G401 (cell line): ENCODE measurements around the gene BICD1. TPM values are rescaled to one million over a fixed set of nuclear protein-coding genes. Genes with fewer than 3 reads are reported as not detected.

Experiments used
- DNase-seq: peaks from one replicate; pipeline ENCODE4 v3.0.0-alpha.2; 2015; ENCODE audit warnings: low spot score
- in situ Hi-C: cut with HindIII; loops from 2 replicates; pipeline ENCODE4 v1.10.0; 2016; ENCODE audit warnings: low sequenced_read_pairs, mixed read lengths
- total RNA-seq: library from RNA; depleted of rRNA; stranded (reverse); fragments of >200 nt; shearing (Covaris generic); gene quantifications from 2 replicates; pipeline ENCODE4 v1.2.3, GENCODE V29; 2014

Gene BICD1
- total RNA-seq, 1 experiment from 2014 or later, result 8.0 TPM

DNA sequence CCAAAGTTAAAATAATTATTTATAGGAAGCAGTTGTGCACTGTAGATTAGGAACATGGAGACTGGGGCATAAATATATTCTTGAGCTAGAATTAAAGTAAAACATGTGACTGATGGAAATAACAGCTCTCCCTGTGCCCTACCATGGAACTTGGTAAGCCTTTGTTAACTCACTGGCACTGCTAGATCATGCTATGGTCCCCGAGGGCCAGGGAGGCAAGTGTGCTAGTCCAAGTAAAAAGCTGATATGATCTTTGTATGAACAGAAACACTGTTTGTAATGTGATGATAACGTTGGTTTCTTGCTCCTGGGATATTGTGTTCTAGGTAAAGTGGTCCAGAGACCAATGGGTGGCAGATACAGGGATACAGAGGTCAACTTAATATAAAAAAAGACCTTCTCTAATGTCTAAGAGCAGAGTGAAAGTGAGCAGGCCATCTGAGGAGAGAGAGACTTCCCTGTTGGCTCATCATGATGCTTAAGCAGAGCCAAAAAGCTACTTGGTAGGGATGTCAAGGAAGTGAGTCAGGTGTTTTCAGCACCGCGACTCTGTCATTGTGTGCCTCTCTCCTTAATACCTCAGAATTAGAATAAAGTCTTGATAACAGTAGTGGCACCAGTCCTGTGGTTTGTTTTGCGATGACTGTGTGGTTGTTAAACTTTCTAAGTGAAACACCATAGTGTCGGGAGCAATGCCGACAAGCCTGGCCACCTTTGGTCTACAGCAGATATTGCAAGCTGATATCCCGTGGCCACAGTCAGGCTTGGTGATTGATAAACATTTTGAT, 27.6 kb downstream of the BICD1 start:
- in situ Hi-C loops, result no loop called here
- peak; percentile 63 for DNase-seq

DNA sequence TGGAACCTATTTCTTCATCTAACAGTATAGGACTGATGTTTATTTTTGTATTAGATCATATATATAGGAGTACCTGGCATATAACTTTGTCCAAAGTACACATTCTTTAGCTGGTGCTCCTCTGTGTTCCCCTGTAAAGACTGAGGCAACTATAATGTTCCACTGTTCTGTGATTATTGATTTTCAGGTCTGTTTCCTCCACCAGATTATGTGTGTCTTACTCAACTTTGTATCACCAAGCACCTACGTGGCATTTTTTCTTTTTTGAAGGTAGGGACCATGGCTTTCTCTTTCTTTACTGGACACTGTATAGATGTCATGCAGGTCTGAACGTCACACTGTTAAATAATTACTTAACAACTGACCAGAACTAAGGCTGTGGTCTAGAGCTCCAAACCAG, 29.3 kb downstream of the BICD1 start:
- in situ Hi-C loops, result no loop called here
- DNase-seq, result no peak

DNA sequence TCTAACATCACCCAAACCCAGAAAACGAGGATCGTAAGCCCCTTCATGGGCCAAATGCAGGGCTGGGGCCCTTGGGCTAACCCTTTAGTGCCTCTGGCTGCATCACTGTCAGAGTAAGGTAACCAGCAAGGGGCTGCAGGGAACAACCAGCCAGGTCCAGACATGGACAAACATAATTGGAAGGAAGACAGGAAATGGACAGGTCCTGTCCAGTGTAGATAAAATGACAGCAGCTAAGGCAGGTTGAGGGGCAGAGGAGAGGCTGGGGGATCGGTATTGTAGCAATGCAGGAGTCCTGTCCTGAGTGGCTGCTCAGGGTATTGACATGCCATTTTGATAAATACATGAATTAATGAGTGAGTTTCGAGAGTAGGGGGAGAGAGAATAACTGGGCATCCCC, 29.8 kb downstream of the BICD1 start:
- in situ Hi-C loops, result no loop called here
- DNase-seq, result no peak

DNA sequence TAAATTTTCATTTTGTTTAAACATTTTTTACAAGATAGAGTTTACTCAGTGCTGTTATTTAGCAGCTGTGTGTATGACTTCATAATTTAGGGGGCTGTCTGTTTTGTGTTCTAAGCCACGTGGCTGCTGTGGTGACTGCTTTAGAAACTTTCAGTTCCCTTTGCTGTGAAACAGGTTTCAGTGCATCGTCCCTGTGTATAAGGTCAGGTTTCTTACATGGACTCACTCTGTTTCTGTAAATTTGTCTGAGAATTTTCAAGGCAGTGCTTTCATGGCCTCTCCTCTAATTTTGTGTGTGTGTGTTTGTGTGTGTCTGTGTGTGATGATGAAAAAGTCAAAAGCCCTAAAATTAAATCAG, 32.4 kb downstream of the BICD1 start:
- in situ Hi-C loops, result no loop called here
- peak; percentile 42 for DNase-seq

DNA sequence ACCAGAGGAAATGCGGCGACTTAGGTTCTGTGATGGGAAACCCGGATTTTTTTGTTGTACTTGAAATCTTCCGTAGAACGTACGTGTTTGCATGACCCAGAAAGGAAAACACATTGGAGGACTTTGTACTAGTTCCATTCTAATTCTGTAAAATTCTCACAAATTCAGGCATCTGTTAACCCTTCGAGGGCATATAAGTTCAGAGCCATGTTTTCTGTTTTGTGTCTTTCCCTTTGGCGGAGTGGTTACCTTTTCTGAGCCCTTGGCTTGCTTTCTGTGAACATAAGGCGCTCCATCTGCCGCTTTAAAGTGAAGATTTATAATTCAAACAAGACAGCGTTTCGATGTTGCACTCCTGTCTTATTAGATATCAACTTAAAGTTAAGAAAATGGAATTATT, 34.2 kb downstream of the BICD1 start:
- in situ Hi-C loops, result no loop called here
- DNase-seq, result peak; percentile 95

DNA sequence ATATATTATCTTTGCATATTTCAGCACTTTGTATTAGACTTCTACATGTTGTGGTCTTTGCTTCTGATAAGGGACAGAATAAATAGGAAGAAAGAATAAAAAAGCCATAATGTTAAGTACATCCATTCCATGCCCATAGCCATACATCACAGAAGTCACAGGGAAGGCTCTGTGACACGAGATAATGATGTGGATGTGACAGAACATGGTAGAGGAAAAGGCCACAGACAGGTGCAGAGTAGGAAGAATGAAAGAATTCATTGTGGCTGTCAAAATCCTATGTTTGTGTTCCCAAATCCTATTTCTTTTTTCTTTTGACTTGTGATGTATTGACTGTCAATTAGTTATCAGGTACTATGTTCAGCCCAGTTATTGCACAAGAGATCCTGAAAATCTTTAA, 38.4 kb downstream of the BICD1 start:
- in situ Hi-C loops, result no loop called here
- no peak for DNase-seq

DNA sequence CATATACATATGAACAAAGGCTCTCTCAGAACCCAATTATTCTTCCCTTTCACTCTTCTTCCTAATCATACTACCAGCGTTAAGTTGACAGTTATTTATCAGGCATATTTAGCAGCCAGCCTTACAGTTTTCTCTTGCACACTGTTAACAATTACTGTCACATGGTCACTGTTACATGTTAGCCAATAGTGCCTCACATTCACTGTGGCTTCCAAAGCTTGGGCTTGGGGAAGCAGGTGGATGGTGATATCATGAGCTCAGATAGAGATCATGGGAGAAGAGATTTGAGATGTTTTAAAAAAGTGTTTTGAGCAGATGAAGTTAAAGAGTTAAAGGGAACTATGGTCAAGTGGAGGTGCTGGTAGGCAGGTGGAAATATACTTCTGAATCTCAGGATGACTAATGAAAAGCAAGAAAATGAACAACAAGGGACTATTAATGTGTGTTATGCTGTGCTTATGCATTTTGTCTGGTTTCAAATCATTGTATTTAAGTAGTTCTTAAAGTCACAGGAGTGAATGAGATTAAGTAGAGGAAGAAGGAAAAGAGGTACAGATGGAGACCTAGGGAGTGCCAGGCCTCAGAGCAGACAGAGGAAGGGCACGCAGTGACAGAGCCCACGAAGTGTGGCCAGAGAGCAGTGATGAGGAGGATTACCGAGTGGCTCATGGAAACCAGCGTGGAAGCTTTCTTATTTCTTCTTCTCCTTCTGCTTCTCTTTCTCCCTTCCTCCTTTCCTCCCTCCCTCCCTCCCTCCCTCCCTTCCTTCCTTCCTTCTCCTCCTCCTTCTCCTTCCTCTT, 39.6 kb downstream of the BICD1 start:
- in situ Hi-C loops, result no loop called here
- DNase-seq, result peak; percentile 44

DNA sequence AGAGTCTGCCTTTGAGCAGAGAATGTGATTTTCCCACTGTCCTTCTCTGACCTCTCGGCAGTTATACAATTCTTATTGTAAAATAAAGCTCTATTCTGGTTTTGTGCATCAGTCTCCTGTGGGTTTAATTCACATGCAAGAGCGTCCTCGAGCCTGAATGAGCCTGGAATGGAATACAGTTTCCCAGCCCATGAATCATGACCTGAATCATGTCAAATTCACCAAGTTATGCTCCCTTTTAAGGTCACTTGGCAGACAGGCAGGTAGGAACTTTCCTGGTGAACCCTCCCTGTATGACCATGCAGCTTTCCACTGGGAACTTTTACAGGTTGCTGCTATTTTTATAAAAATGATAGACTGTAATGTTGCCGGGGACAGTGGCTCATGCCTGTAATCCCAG, 41.7 kb downstream of the BICD1 start:
- no peak for DNase-seq
- in situ Hi-C loops, result no loop called here

DNA sequence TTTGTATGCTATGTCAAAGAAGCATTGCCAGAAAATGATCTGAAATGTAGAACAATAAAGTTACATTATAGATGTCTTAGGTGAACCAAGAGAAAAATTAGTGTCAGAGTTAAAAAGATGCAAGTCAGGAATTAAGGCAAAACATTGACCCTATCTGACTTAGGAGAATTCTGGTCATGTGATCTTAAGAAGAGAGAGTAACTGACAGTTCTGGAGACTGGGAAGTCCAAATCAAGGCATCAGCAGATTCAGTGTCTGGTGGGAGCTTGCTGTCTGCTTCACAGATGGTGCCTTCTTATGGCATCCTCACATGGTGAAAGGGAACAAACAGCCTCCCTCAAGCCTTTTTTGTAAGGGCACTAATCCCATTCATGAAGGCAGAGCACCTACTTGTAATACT, 42.8 kb downstream of the BICD1 start:
- DNase-seq, result no peak
- in situ Hi-C loops, result no loop called here

DNA sequence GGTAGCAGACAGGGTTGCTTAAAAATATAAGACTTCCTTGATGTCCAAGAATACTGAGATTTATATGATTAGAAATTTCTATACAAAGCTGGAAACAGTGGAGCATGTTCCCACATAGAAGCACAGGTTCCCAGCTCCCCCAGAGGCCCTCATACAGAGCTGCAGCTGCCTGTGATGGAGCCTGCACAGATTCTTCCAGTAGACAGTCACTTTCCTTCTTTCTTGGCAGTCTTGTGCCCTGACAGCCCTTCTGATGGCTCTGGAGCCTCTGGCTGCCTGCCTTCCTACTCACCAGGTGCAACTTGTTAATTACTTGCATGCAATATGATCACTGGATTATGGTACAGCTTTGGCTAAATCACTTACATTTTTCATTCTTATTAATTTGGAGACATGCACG, 44.4 kb downstream of the BICD1 start:
- in situ Hi-C loops, result no loop called here
- peak; percentile 78 for DNase-seq

DNA sequence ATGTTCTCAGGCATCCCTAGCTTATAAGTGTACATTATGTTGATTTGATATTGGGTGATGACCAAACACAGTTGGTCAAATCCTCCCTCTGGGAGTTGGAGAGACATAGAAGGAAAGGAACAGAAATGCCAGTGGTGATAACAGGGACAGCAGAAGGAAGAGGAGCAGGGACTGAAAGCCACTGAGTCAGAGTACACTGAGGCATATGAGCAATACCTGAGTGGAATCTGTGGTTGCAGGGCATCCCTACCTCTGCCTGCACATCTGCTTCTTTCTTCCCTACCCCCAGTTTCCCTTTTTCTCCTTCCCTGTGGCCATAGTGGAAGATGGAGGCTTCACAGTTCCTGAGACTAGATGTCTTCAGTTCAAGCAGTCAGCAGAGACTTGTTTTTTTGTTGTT, 44.9 kb downstream of the BICD1 start:
- in situ Hi-C loops, result no loop called here
- no peak for DNase-seq

DNA sequence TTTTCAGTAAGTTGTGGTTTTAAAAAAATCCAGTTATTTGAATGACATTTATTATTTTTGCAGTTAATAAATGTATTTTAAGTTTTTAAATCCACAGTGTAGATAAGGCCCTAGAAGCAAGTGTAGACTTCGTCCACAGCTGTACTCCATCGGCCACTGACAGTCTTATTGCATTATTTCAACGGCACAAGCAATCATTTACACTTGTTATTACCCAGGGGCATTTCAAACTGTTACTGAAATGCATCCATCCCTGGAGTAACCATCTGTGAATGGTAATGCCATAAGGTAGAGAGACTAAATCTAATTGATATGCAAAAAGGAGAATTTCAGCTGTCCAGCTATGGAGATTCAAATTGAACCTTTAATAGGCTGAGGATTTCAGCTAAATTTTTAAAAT, 48.4 kb downstream of the BICD1 start:
- peak; percentile 56 for DNase-seq
- in situ Hi-C loops, result no loop called here

DNA sequence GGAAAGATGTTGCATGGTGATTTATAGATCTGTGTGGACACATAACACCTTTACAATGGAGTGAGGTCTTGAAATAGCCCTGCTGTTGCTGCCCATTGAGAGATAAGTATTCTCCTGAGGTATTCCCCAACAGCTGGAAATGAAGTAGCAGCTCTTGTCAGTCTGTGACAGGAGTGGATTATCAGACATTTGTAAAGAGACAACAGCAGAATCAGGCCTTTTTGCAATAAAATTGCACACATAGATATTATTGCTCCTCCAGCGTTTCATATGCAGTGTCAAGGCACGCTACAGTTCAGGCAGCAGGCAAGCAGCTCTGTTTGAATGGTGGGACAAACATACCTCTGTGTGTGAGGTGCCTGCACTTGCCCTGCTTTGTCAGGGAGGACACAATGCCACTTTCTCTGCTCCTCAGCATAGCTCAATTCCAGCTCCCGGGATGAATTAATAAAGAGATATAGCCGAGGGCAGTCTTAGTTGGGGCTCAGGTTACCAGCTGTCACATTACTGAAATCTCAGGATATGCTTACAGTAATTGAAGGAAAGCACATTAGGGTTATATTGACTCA, 49.4 kb downstream of the BICD1 start:
- in situ Hi-C loops, result no loop called here
- no peak for DNase-seq

DNA sequence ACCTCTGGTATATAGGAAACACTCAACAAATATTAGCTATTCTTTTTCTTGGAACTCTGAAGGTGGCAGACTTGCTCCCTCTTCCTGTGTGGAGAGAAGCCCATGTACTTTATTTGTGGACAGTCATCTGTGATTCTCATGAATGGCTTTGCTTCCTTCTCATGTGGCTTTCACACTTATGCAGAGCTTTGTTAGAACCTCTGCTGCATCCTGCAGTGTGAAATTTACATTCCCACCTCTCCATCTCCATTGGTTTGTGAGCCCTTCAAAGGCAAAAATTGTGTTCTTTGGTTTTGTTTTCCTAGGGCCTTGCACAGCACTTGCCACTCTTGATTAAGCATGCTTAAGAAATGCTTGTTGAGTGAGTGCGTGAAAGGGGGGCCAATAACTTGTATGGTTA, 51.9 kb downstream of the BICD1 start:
- in situ Hi-C loops, result no loop called here

DNA sequence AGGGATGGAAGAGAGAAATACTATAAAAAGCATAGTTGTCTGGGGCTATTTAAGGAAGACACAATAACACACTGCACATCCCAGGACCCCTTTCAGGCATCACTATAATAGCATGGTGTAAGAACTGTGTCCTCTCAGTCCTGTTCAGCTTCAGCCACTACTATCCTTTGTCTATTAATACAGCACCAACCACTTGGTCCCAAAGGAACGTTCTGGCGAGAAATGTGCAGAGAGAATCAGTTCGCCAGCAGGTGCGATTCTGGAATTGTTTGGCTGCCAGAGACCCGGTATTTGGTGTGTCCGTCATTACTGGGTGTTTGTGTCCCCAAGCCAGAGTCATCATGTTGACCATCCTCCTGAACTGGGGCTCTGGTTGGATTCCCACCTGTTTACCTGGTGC, 52.7 kb downstream of the BICD1 start:
- in situ Hi-C loops, result no loop called here
- DNase-seq, result peak; percentile 41

More for the DNA sequence above, 51.9 kb downstream of the BICD1 start:
- no peak for DNase-seq

DNA sequence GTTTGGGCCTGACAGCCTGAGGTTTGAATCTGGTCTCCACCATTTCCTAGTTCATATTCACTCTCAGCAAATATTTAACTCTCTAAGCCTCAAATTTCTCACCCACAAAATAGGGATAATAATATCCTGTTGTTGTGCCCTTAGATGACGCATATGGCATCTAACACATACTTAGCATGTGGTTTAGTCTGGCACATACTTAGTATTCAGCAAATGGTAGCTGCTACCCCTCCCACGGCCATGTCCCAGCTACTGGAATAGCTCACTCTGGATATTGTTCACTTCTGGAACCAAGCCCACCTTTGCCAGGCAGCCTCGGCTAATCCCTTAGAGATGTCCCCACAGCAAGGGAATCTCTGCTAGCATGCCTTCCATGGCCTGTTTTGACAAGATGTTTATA, 53.3 kb downstream of the BICD1 start:
- peak; percentile 61 for DNase-seq
- in situ Hi-C loops, result no loop called here

DNA sequence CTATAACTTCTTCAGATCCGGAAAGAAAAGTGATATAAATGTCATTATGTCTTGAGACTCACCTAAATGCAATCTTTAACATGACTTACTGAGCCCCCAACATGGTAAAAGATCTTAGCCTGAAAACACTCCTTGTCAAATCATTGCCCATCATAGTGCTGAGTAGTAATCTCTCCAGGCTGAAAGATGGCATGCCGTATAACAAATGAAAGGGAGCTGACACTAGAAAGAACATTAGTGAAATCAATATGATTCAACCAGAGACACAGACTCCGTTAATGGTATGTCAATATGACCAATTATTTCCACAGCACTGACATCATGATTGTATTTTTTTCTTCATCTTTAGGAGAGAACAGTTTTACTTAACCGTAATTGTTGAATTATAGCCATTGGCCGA, 54.4 kb downstream of the BICD1 start:
- in situ Hi-C loops, result no loop called here
- no peak for DNase-seq

DNA sequence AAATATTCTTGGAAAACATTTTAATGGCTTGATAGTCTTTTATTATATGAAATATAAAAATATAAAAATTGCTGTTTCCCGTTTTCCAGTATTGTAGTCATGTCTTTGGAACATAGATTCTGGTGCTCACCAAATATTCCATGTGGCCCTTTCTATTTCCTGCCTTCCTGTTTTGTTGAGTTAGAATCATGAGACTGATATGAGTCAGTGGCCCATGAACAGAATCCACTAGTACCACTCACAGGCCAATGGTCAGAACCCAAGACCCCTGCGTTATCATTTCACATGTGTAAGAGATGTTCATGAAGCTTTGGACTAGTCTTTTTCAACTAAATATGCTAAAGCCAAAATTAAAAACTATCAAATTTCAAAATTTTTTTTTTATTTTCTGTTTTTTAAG, 56.9 kb downstream of the BICD1 start:
- no peak for DNase-seq
- in situ Hi-C loops, result no loop called here

DNA sequence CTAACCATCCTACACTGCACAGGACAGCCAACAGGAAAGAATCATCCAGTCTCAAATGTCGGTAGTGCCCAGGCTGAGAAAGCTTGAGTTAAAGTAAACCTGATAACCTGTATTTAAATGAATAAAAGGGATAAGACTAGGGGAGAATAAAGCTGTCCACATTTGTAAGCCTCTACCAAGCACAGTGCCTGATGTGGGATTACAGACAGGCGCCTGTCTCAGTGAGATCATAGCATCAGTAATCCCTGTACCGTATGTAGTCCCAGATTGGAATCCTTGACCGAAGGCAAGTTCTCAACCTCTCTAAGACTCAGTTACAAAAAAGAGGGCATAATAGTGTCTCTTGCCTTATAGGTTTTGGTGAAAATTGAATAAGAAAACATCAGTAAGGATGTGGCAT, 59.9 kb downstream of the BICD1 start:
- in situ Hi-C loops, result no loop called here
- no peak for DNase-seq

DNA sequence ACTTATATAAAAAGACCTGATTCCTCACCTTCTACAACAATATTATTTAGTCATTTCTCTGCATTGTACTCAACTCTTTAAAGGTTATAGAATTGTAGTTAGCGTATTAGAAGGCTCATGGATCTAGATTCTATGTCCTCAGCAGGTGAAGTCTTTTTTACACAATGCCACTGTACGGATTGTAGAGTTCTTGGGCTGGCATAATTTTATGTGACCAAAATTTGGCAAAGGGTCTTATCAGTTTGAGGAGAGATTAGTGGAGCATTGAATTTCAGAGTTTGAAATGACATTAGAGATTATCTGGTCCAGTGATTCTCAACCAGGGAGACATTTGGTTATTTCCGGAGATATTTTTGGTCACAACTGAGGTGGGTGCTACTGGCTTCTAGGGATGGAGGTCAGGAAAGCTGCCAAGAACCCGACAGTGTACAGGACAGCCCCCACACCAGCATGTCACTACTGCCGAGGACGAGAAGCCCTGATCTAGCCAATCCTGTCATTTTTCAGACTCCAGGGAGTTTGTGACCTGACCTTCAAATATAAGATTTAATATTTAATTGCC, 63.9 kb downstream of the BICD1 start:
- in situ Hi-C loops, result no loop called here
- peak; percentile 62 for DNase-seq
